NOMO-1 treated with DMSO at 0.1 percent for 48 hours (cell line): ENCODE results near the gene GDI2.

Source experiments
- DNase-seq: peaks from one replicate; lab custom pipeline; 2025; ENCODE audit not compliant: unreplicated experiment; lab: John Stamatoyannopoulos, UW

Gene GDI2

GRCh38 chr10:5744849-5745248 lies 68.4 kb downstream of the GDI2 start:
- no peak for DNase-seq

- DNase-seq = no peak
These were observed 69.5 kb downstream of the GDI2 start for GRCh38 chr10:5743736-5744135.

- no peak for DNase-seq
These were observed 71.1 kb downstream of the GDI2 start for GRCh38 chr10:5742116-5742515.

GRCh38 chr10:5741276-5741675 lies 72.0 kb downstream of the GDI2 start:
- no peak for DNase-seq

- DNase-seq = no peak
These were observed 74.8 kb downstream of the GDI2 start for GRCh38 chr10:5738427-5738826.

- no peak for DNase-seq
These were observed 75.9 kb downstream of the GDI2 start for GRCh38 chr10:5737352-5737751.

- DNase-seq = no peak
These were observed 76.6 kb downstream of the GDI2 start for GRCh38 chr10:5736591-5736990.

- no peak for DNase-seq
These were observed 78.1 kb downstream of the GDI2 start for GRCh38 chr10:5735119-5735518.

GRCh38 chr10:5732141-5732540 lies 81.1 kb downstream of the GDI2 start:
- DNase-seq = no peak

GRCh38 chr10:5731559-5731958 lies 81.7 kb downstream of the GDI2 start:
- DNase-seq = no peak

- no peak for DNase-seq
These were observed 82.5 kb downstream of the GDI2 start for GRCh38 chr10:5730766-5731165.

GRCh38 chr10:5723692-5724091 lies 89.5 kb downstream of the GDI2 start:
- DNase-seq = no peak

- no peak for DNase-seq
These were observed 93.1 kb downstream of the GDI2 start for GRCh38 chr10:5720182-5720581.

GRCh38 chr10:5719546-5719945 lies 93.7 kb downstream of the GDI2 start:
- DNase-seq = no peak
